BLaER1 treated with 17β-estradiol and CSF1 and Interleukin-3, amounts not matched to agents 10 nM and 100 nM (cell line): ENCODE data around the gene OTOA.

Experiments used
- H3K27ac ChIP-seq, 11 experiments: shearing (Covaris generic); formaldehyde crosslinking; 2 replicates each; pipeline ENCODE4 v1.8.1; 2022
- H3K27me3 ChIP-seq, 11 experiments: shearing (Covaris generic); formaldehyde crosslinking; 2 replicates each; pipeline ENCODE4 v1.8.1; 2022
- H3K36me3 ChIP-seq, 11 experiments: shearing (Covaris generic); formaldehyde crosslinking; 2 replicates each; pipeline ENCODE4 v1.8.1; 2022
- H3K4me1 ChIP-seq, 10 experiments: shearing (Covaris generic); formaldehyde crosslinking; 2 replicates each; pipeline ENCODE4 v1.8.1; 2022
- H3K4me2 ChIP-seq, 11 experiments: shearing (Covaris generic); formaldehyde crosslinking; 2 replicates each; pipeline ENCODE4 v1.8.1; 2022
- H3K4me3 ChIP-seq, 10 experiments: shearing (Covaris generic); formaldehyde crosslinking; 2 replicates each; pipeline ENCODE4 v1.8.1; 2022
- H3K9ac ChIP-seq, 11 experiments: shearing (Covaris generic); formaldehyde crosslinking; 2 replicates each; pipeline ENCODE4 v1.8.1; 2022
- H3K9me3 ChIP-seq, 11 experiments: shearing (Covaris generic); formaldehyde crosslinking; replicated peaks in 1 of 11; 2 replicates each; pipeline ENCODE4 v1.8.1; 2022
- H4K20me1 ChIP-seq, 11 experiments: shearing (Covaris generic); formaldehyde crosslinking; 2 replicates each; pipeline ENCODE4 v1.8.1; 2022
- Cebpa-rat ChIP-seq, 11 experiments: shearing (Covaris generic); IDR thresholded peaks; 2 replicates each; pipeline ENCODE4 v1.8.1; 2022

The OTOA gene

GRCh38 chr16:21650521-21650920, 13.2 kb upstream of the OTOA start:
- H3K36me3 ChIP-seq: peaks cover 32 to 93% (median 78%) of the 10 kb centered on the region in 11 experiments
- H3K4me3 ChIP-seq: peak overlapping the region in 4 of 10 experiments; percentile 12 to 61 (median 58); a peak in 6 of 20 replicates
- H3K9ac ChIP-seq: peak overlapping the region in 9 of 11 experiments; percentile 52 to 85 (median 68); a peak in 16 of 22 replicates
- TF ChIP-seq Cebpa-rat (IDR thresholded peaks at IDR 0.05): peak in 7 of 11 experiments; percentile 51 to 96 (median 78); a peak in 10 of 22 replicates
- H3K27me3 ChIP-seq: no peaks in the 10 kb centered on the region
- peaks cover 72 to 100% (median 94%) of the 10 kb centered on the region in 10 experiments for H3K4me1 ChIP-seq
- H3K4me2 ChIP-seq: peak overlapping the region in 10 of 11 experiments; percentile 50 to 99 (median 87)
- peak overlapping the region; percentile 70 to 93 (median 86) for H3K27ac ChIP-seq
- H3K9me3 ChIP-seq: peaks cover 0 to 28% (median 0%) of the 10 kb centered on the region in 11 experiments; a peak in 7 of 22 replicates
- peaks cover 0 to 43% (median 14%) of the 10 kb centered on the region in 11 experiments; a peak in 10 of 22 replicates for H4K20me1 ChIP-seq

- Histone ChIP-seq H3K9ac (peak overlapping the region in 9 of 11 experiments; percentile 50 to 85 (median 68); a peak in 15 of 22 replicates), H4K20me1 (peaks cover 0 to 43% (median 8%) of the 10 kb centered on the region in 11 experiments; a peak in 10 of 22 replicates), H3K4me2 (peak overlapping the region in 10 of 11 experiments; percentile 50 to 99 (median 87); a peak in 18 of 22 replicates), H3K4me3 (peak overlapping the region in 6 of 10 experiments; percentile 6 to 61 (median 47); a peak in 8 of 20 replicates), H3K36me3 (peaks cover 41 to 95% (median 84%) of the 10 kb centered on the region in 11 experiments), H3K4me1 (peaks cover 72 to 100% (median 94%) of the 10 kb centered on the region in 10 experiments), H3K27ac (peak overlapping the region; percentile 70 to 93 (median 86)), H3K9me3 (peaks cover 0 to 28% (median 0%) of the 10 kb centered on the region in 11 experiments; a peak in 7 of 22 replicates), H3K27me3 (no peaks in the 10 kb centered on the region)
- no peak for TF ChIP-seq Cebpa-rat (IDR thresholded peaks at IDR 0.05)
Observed at GRCh38 chr16:21651515-21651914, 12.3 kb upstream of the OTOA start.

- Histone ChIP-seq H3K4me3 (peak within 1 kb of the TSS in 4 of 10 experiments; percentile 43 to 61 (median 55); a peak in 9 of 20 replicates), H4K20me1 (peaks cover 0 to 37% (median 9%) of the 10 kb centered on the region in 11 experiments; a peak in 11 of 22 replicates), H3K4me1 (peaks cover 72 to 100% (median 94%) of the 10 kb centered on the region in 10 experiments), H3K9me3 (peaks cover 0 to 28% (median 0%) of the 10 kb centered on the region in 11 experiments; a peak in 7 of 22 replicates), H3K27ac (peak within 1 kb of the TSS; percentile 70 to 93 (median 86)), H3K36me3 (peaks cover 41 to 92% (median 79%) of the 10 kb centered on the region in 11 experiments), H3K27me3 (no peaks in the 10 kb centered on the region), H3K4me2 (peak within 1 kb of the TSS; percentile 6 to 99 (median 84); a peak in 20 of 22 replicates), H3K9ac (peak within 1 kb of the TSS in 9 of 11 experiments; percentile 50 to 85 (median 68); a peak in 16 of 22 replicates)
- no peak; a peak in 1 of 22 replicates for TF ChIP-seq Cebpa-rat (IDR thresholded peaks at IDR 0.05)
Observed at GRCh38 chr16:21652453-21652852, 11.3 kb upstream of the OTOA start, which contains the start of gene IGSF6. IGSF6 (minus strand) TSS chr16:21652608; CDS start chr16:21652598, 10 bp downstream.

DNA sequence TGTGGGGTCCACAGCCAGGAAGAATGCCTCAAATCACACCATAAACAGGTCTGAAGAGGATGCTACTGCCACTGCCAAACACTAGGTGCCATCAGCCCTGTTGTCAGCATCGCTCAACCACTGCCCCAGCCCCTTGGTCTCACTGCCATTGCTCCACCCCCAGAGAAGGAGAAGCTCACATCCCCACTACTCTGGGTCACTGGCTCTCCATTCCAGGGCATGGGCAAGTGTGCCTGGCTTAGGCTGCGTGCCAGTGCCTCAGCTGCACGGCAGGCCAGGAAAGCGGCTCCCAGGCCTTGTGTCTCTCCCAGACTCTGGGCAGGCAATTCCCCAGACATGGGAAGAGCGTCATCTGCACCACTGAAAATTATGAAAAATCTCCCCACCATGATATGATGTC, 10.2 kb upstream of the OTOA start:
- peaks cover 76 to 100% (median 94%) of the 10 kb centered on the region in 10 experiments for H3K4me1 ChIP-seq
- no peaks in the 10 kb centered on the region for H3K27me3 ChIP-seq
- peak overlapping the region; percentile 6 to 99 (median 81); a peak in 20 of 22 replicates for H3K4me2 ChIP-seq
- H3K9ac ChIP-seq: peak overlapping the region in 7 of 11 experiments; percentile 8 to 85 (median 48); a peak in 12 of 22 replicates
- H3K27ac ChIP-seq: peak overlapping the region in 10 of 11 experiments; percentile 34 to 93 (median 86); a peak in 19 of 22 replicates
- peak overlapping the region in 4 of 10 experiments; percentile 38 to 61 (median 55); a peak in 6 of 20 replicates for H3K4me3 ChIP-seq
- H3K9me3 ChIP-seq: peaks cover 0 to 23% (median 3%) of the 10 kb centered on the region in 11 experiments; a peak in 9 of 22 replicates
- H3K36me3 ChIP-seq: peaks cover 41 to 92% (median 79%) of the 10 kb centered on the region in 11 experiments
- TF ChIP-seq Cebpa-rat (IDR thresholded peaks at IDR 0.05): no peak
- H4K20me1 ChIP-seq: peaks cover 0 to 37% (median 8%) of the 10 kb centered on the region in 11 experiments; a peak in 11 of 22 replicates

- H3K27ac ChIP-seq: peak overlapping the region in 9 of 11 experiments; percentile 35 to 93 (median 86); a peak in 15 of 22 replicates
- H3K4me1 ChIP-seq: peaks cover 78 to 100% (median 94%) of the 10 kb centered on the region in 10 experiments
Observed at GRCh38 chr16:21654466-21654865, 9.3 kb upstream of the OTOA start.

GRCh38 chr16:21654881-21655280, 8.9 kb upstream of the OTOA start:
- TF ChIP-seq Cebpa-rat (IDR thresholded peaks at IDR 0.05): no peak
- H3K9me3 ChIP-seq: peaks cover 0 to 10% (median 2%) of the 10 kb centered on the region in 11 experiments; a peak in 9 of 22 replicates
- H3K4me1 ChIP-seq: peaks cover 78 to 100% (median 94%) of the 10 kb centered on the region in 10 experiments
- H3K4me2 ChIP-seq: peak overlapping the region in 8 of 11 experiments; percentile 2 to 99 (median 86); a peak in 15 of 22 replicates
- H3K4me3 ChIP-seq: no peak overlapping the region; a peak in 1 of 20 replicates
- peak overlapping the region in 9 of 11 experiments; percentile 35 to 93 (median 86); a peak in 15 of 22 replicates for H3K27ac ChIP-seq
- H4K20me1 ChIP-seq: peaks cover 0 to 34% (median 8%) of the 10 kb centered on the region in 11 experiments; a peak in 10 of 22 replicates
- H3K9ac ChIP-seq: peak overlapping the region in 5 of 11 experiments; percentile 35 to 82 (median 64); a peak in 6 of 22 replicates
- no peaks in the 10 kb centered on the region for H3K27me3 ChIP-seq
- peaks cover 30 to 92% (median 70%) of the 10 kb centered on the region in 11 experiments for H3K36me3 ChIP-seq

More at GRCh38 chr16:21654466-21654865, 9.3 kb upstream of the OTOA start:
- peak overlapping the region in 5 of 11 experiments; percentile 45 to 82 (median 64); a peak in 7 of 22 replicates for H3K9ac ChIP-seq
- no peak for TF ChIP-seq Cebpa-rat (IDR thresholded peaks at IDR 0.05)
- H3K9me3 ChIP-seq: peaks cover 0 to 14% (median 5%) of the 10 kb centered on the region in 11 experiments; a peak in 9 of 22 replicates
- H3K4me3 ChIP-seq: no peak overlapping the region; a peak in 1 of 20 replicates
- H4K20me1 ChIP-seq: peaks cover 0 to 37% (median 8%) of the 10 kb centered on the region in 11 experiments; a peak in 10 of 22 replicates
- H3K27me3 ChIP-seq: no peaks in the 10 kb centered on the region
- peaks cover 34 to 92% (median 74%) of the 10 kb centered on the region in 11 experiments for H3K36me3 ChIP-seq
- H3K4me2 ChIP-seq: peak overlapping the region in 7 of 11 experiments; percentile 81 to 99 (median 92); a peak in 15 of 22 replicates

GRCh38 chr16:21656795-21657768, 6.7 kb upstream of the OTOA start:
- Histone ChIP-seq H3K4me3 (peak overlapping the region in 5 of 10 experiments; percentile 6 to 20 (median 12); a peak in 4 of 20 replicates), H3K4me2 (peak overlapping the region; percentile 73 to 99 (median 83)), H3K4me1 (peaks cover 84 to 100% (median 97%) of the 10 kb centered on the region in 10 experiments), H3K36me3 (peaks cover 24 to 86% (median 64%) of the 10 kb centered on the region in 11 experiments), H3K9ac (peak overlapping the region; percentile 6 to 75 (median 53); a peak in 19 of 22 replicates), H3K27me3 (peaks cover 0 to 18% (median 0%) of the 10 kb centered on the region in 11 experiments; a peak in 4 of 22 replicates), H3K9me3 (peaks cover 0 to 5% (median 0%) of the 10 kb centered on the region in 11 experiments; a peak in 2 of 22 replicates), H4K20me1 (peaks cover 0 to 32% (median 12%) of the 10 kb centered on the region in 11 experiments; a peak in 11 of 22 replicates), H3K27ac (peak overlapping the region; percentile 38 to 93 (median 82); a peak in 20 of 22 replicates)
- no peak for TF ChIP-seq Cebpa-rat (IDR thresholded peaks at IDR 0.05)
